H1 (cell line): ENCODE results near the gene C22orf23. TPM values are rescaled to one million over a fixed set of nuclear protein-coding genes. Genes with fewer than 3 reads are reported as not detected.

Experiments
- CTCF ChIA-PET: fragments of 300-600 bp; sonication (Branson Sonifier 250); formaldehyde crosslinking; loops from one replicate; lab custom pipeline; 2021; ENCODE audit not compliant: partially characterized antibody; lab: Charles Lee
- POLR2A ChIA-PET: fragments of 300-600 bp; sonication (Branson Sonifier 250); formaldehyde crosslinking; loops from one replicate; lab custom pipeline; 2021; ENCODE audit warnings: inconsistent platforms; ENCODE audit not compliant: partially characterized antibody; lab: Charles Lee
- DNase-seq, 2 experiments: peaks; one replicate each; pipeline versions ENCODE4 v3.0.0 to v3.0.0-alpha.2; 2010 to 2022; ENCODE audit warnings: low spot score in 2 of 2, low read depth in 1 of 2, mixed read lengths in 1 of 2
- FAIRE-seq: peaks from 2 replicates; lab custom pipeline; 2011; peaks lifted over from hg19 to GRCh38; lab: Jason Lieb, UNC
- H2AFZ ChIP-seq: 2 replicates; pipeline ENCODE4 v1.8.1; 2012; ENCODE audit warnings: low read length, inconsistent platforms
- H2AK5ac ChIP-seq: 2 replicates; pipeline ENCODE4 v1.6.1; 2013; ENCODE audit warnings: low read depth, low read length
- H2BK120ac ChIP-seq: replicated peaks from 2 replicates; pipeline ENCODE3; 2013; ENCODE audit warnings: low read depth, low read length, inconsistent platforms
- H2BK12ac ChIP-seq: 2 replicates; pipeline ENCODE4 v1.6.1; 2013; ENCODE audit warnings: low read depth, low read length
- H2BK15ac ChIP-seq: 2 replicates; pipeline ENCODE4 v1.6.1; 2013; ENCODE audit warnings: low read length
- H2BK20ac ChIP-seq: 2 replicates; pipeline ENCODE4 v1.6.1; 2013; ENCODE audit warnings: low read length
- H2BK5ac ChIP-seq: 2 replicates; pipeline ENCODE4 v1.6.1; 2013; ENCODE audit warnings: low read depth, low read length
- H3K14ac ChIP-seq: 2 replicates; pipeline ENCODE4 v1.6.1; 2013; ENCODE audit warnings: inconsistent platforms; ENCODE audit not compliant: insufficient read length
- H3K18ac ChIP-seq: 2 replicates; pipeline ENCODE4 v1.6.1; 2013; ENCODE audit warnings: low read length; ENCODE audit errors: extremely low read depth
- H3K23ac ChIP-seq: 2 replicates; pipeline ENCODE4 v1.6.1; 2013; ENCODE audit warnings: inconsistent platforms; ENCODE audit not compliant: insufficient read length
- H3K23me2 ChIP-seq: 2 replicates; pipeline ENCODE4 v1.6.1; 2013; ENCODE audit warnings: low read depth, low read length
- H3K27ac ChIP-seq: 2 replicates; pipeline ENCODE4 v1.6.1; 2011; ENCODE audit warnings: low read depth, low read length, inconsistent platforms
- H3K27me3 ChIP-seq, 4 experiments: replicated peaks in 1 of 4; 1 replicate in 1 of 4; 2 replicates in 3 of 4; pipeline versions ENCODE4 v1.6.1 to v1.8.1; 2011 to 2013; ENCODE audit warnings: low read length in 3 of 4, mild to moderate bottlenecking in 3 of 4, inconsistent platforms in 2 of 4, mixed read lengths in 2 of 4, moderate library complexity in 1 of 4; ENCODE audit not compliant: control insufficient read depth in 3 of 4, insufficient read depth in 3 of 4; ENCODE audit errors: extremely low read depth in 1 of 4
- H3K36me3 ChIP-seq, 4 experiments: 2 replicates each; pipeline versions ENCODE4 v1.6.1 to v1.8.1; 2011 to 2013; ENCODE audit warnings: mild to moderate bottlenecking in 4 of 4, low read length in 3 of 4, moderate library complexity in 2 of 4, control low read depth in 1 of 4, inconsistent platforms in 1 of 4; ENCODE audit not compliant: insufficient read depth in 4 of 4, control insufficient read depth in 2 of 4
- H3K4ac ChIP-seq: replicated peaks from 2 replicates; pipeline ENCODE3; 2013; ENCODE audit warnings: low read length, low read depth, mixed read lengths, inconsistent platforms; ENCODE audit not compliant: insufficient read length
- H3K4me1 ChIP-seq, 4 experiments: replicated peaks in 1 of 4; 1 replicate in 1 of 4; 2 replicates in 3 of 4; pipeline versions ENCODE4 v1.6.1 to v1.8.1; 2011 to 2013; ENCODE audit warnings: low read length in 3 of 4, inconsistent platforms in 2 of 4, mixed read lengths in 1 of 4; ENCODE audit not compliant: insufficient read depth in 4 of 4, control insufficient read depth in 3 of 4
- H3K4me2 ChIP-seq, 2 experiments: 2 replicates each; pipeline versions ENCODE4 v1.6.1 to v1.8.1; 2011 to 2013; ENCODE audit warnings: low read depth in 2 of 2, low read length in 2 of 2, control low read depth in 1 of 2, inconsistent platforms in 1 of 2, mild to moderate bottlenecking in 1 of 2; ENCODE audit not compliant: insufficient read depth in 1 of 2
- H3K4me3 ChIP-seq, 4 experiments: fragments of 200-600, 300-600 bp in 1 of 4; sonication (generic), shearing (Covaris generic), sonication (Bioruptor Twin) in 1 of 4; 2 replicates each; pipeline versions ENCODE4 v1.5.1 to v1.8.1; 2011 to 2016; ENCODE audit warnings: low read length in 4 of 4, low read depth in 3 of 4, control low read depth in 2 of 4, inconsistent platforms in 2 of 4, mild to moderate bottlenecking in 2 of 4, mixed read lengths in 1 of 4, moderate library complexity in 1 of 4; ENCODE audit not compliant: insufficient read depth in 2 of 4; ENCODE audit errors: extremely low read depth in 1 of 4
- H3K56ac ChIP-seq: replicated peaks from 2 replicates; pipeline ENCODE3; 2013; ENCODE audit warnings: low read depth, mild to moderate bottlenecking, mixed read lengths, low read length, inconsistent platforms; ENCODE audit not compliant: insufficient read length
- H3K79me1 ChIP-seq: 2 replicates; pipeline ENCODE4 v1.6.1; 2013; ENCODE audit warnings: low read depth, low read length, control low read depth
- H3K79me2 ChIP-seq, 2 experiments: 2 replicates each; pipeline versions ENCODE4 v1.6.1 to v1.8.1; 2012 to 2013; ENCODE audit warnings: low read length in 2 of 2, mild to moderate bottlenecking in 2 of 2, inconsistent platforms in 1 of 2; ENCODE audit not compliant: insufficient read depth in 2 of 2, control insufficient read depth in 1 of 2
- H3K9ac ChIP-seq, 4 experiments: replicated peaks in 1 of 4; 1 replicate in 1 of 4; 2 replicates in 3 of 4; pipeline versions ENCODE4 v1.6.1 to v1.8.1; 2011 to 2013; ENCODE audit warnings: low read depth in 3 of 4, low read length in 3 of 4, control low read depth in 2 of 4, mild to moderate bottlenecking in 2 of 4, moderate library complexity in 2 of 4, inconsistent platforms in 1 of 4; ENCODE audit errors: extremely low read depth in 1 of 4
- H3K9me3 ChIP-seq, 2 experiments: 2 replicates each; pipeline versions ENCODE4 v1.6.1 to v1.8.1; 2012 to 2013; ENCODE audit warnings: mild to moderate bottlenecking in 2 of 2, moderate library complexity in 2 of 2, control low read depth in 1 of 2, inconsistent platforms in 1 of 2, low read depth in 1 of 2, low read length in 1 of 2, mixed read lengths in 1 of 2; ENCODE audit not compliant: insufficient read depth in 2 of 2
- H4K20me1 ChIP-seq, 2 experiments: replicated peaks in 1 of 2; 2 replicates each; pipeline versions ENCODE3 to v1.8.1; 2011 to 2013; ENCODE audit warnings: inconsistent platforms in 2 of 2, low read length in 2 of 2, mild to moderate bottlenecking in 1 of 2; ENCODE audit not compliant: insufficient read depth in 2 of 2, control insufficient read depth in 1 of 2
- H4K5ac ChIP-seq: 2 replicates; pipeline ENCODE4 v1.6.1; 2013; ENCODE audit warnings: low read length, low read depth, mixed read lengths, inconsistent platforms; ENCODE audit not compliant: insufficient read length
- H4K8ac ChIP-seq: 2 replicates; pipeline ENCODE4 v1.8.0; 2013; ENCODE audit warnings: mild to moderate bottlenecking, moderate library complexity, low read length, inconsistent platforms; ENCODE audit not compliant: insufficient read depth; ENCODE audit errors: extremely low read depth
- H4K91ac ChIP-seq: replicated peaks from 2 replicates; pipeline ENCODE3; 2013; ENCODE audit warnings: low read length, mixed read lengths, inconsistent platforms; ENCODE audit not compliant: insufficient read length
- BCL11A ChIP-seq, 2 experiments: IDR thresholded peaks; one replicate each; pipeline ENCODE4 v1.6.1; 2011; ENCODE audit warnings: low read depth in 2 of 2, low read length in 2 of 2, mild to moderate bottlenecking in 2 of 2
- CHD2 ChIP-seq: IDR thresholded peaks from 2 replicates; pipeline ENCODE4 v1.6.1; 2012; ENCODE audit warnings: low read length, improper control_type of control experiment
- CREB1 ChIP-seq: IDR thresholded peaks from 2 replicates; pipeline ENCODE4 v1.6.1; 2012; ENCODE audit warnings: inconsistent platforms
- KDM1A ChIP-seq: fragments of 200-600, 300-600 bp; sonication (generic); IDR thresholded peaks from 2 replicates; pipeline ENCODE4 v1.7.1; 2016; ENCODE audit warnings: mild to moderate bottlenecking, low read length, borderline replicate concordance
- KDM4A ChIP-seq: IDR thresholded peaks from one replicate; pipeline ENCODE4 v1.7.1; 2012; ENCODE audit warnings: low read depth, mild to moderate bottlenecking, moderate library complexity, low read length, inconsistent platforms; ENCODE audit not compliant: severe bottlenecking
- NRF1 ChIP-seq: IDR thresholded peaks from 2 replicates; pipeline ENCODE4 v1.6.1; 2011; ENCODE audit warnings: mild to moderate bottlenecking, low read depth, low read length, improper control_type of control experiment
- RAD21 ChIP-seq, 2 experiments: IDR thresholded peaks in 1 of 2; conservative IDR thresholded peaks in 1 of 2; 2 replicates each; pipeline ENCODE4 v1.6.1; 2011; ENCODE audit warnings: low read depth in 2 of 2, low read length in 2 of 2, improper control_type of control experiment in 1 of 2, inconsistent platforms in 1 of 2, mild to moderate bottlenecking in 1 of 2, moderate library complexity in 1 of 2
- YY1 ChIP-seq: IDR thresholded peaks from 2 replicates; pipeline ENCODE4 v1.6.1; 2011; ENCODE audit warnings: low read depth, mild to moderate bottlenecking, low read length
- whole genome bisulfite sequencing, 2 experiments: shearing (Covaris generic) in 1 of 2; methylation state at CpG; one replicate each; pipeline versions ENCODE4 v1.1.6 to v1.1.7; 2013 to 2015; ENCODE audit warnings: low lambda C conversion rate in 2 of 2, mixed read lengths in 2 of 2, inconsistent platforms in 1 of 2, low coverage in 1 of 2, missing lambda C conversion rate in 1 of 2; ENCODE audit not compliant: insufficient replicate concordance in 2 of 2, insufficient coverage in 1 of 2, insufficient read length in 1 of 2; ENCODE audit errors: extremely low coverage in 1 of 2, missing lambda C conversion rate in 1 of 2; 5-methylcytosine and 5-hydroxymethylcytosine counted together
- polyA plus RNA-seq, 7 experiments: library from polyadenylated mRNA; depleted of rRNA in 3 of 7; stranded (reverse) in 5 of 7; unstranded in 2 of 7; fragments of >200 nt in 5 of 7; fragments of 200-250 nt in 2 of 7; gene quantifications; 1 replicate in 5 of 7; 2 replicates in 1 of 7; 4 replicates in 1 of 7; pipeline versions ENCODE4 v1.2.1 to v1.2.3, GENCODE V29; 2011 to 2013; ENCODE audit warnings: missing spikeins in 2 of 7, mixed read lengths in 2 of 7
- total RNA-seq: library from RNA; stranded (reverse); fragmentation: NEBNext Ultra II Directional; extraction: Animal tissue kit (Norgen Biotek cat#: 25700); gene quantifications from 2 replicates; pipeline ENCODE4 v1.2.1, GENCODE V29; 2021

Gene C22orf23
- total and polyA plus RNA-seq, 2 of the 8 experiments (the other 6 are each of a cell fraction or from before 2014, with no cell fraction given), result 0.50 to 0.54 TPM

- Histone ChIP-seq H3K27me3 (no peaks in the 10 kb centered on the region; a peak in 1 of 7 replicates), H3K4ac (no peak overlapping the region), H2BK12ac (no peak overlapping the region), H4K5ac (no peak overlapping the region), H2AK5ac (no peak overlapping the region), H3K4me3 (no peak overlapping the region), H3K4me1 (peaks cover 0 to 23% (median 8%) of the 10 kb centered on the region in 4 experiments; a peak in 5 of 7 replicates), H3K18ac (no peak overlapping the region), H3K23ac (no peak overlapping the region), H3K36me3 (no peaks in the 10 kb centered on the region), H3K79me2 (no peaks in the 10 kb centered on the region), H3K4me2 (no peak overlapping the region), H4K91ac (no peak overlapping the region), H3K14ac (no peak overlapping the region), H2BK20ac (no peak overlapping the region), H2BK120ac (no peak overlapping the region), H4K8ac (no peak overlapping the region), H3K9me3 (no peaks in the 10 kb centered on the region), H2AFZ (no peak overlapping the region), H3K56ac (no peak overlapping the region), H3K9ac (no peak overlapping the region), H2BK15ac (no peak overlapping the region), H3K27ac (no peak overlapping the region), H4K20me1 (no peaks in the 10 kb centered on the region), H2BK5ac (no peak overlapping the region), H3K23me2 (no peaks in the 10 kb centered on the region)
- WGBS, 2 experiments, result 90% methylated on average over 4 of the region's 4 CpGs; no CpG with 5 or more reads in 1 of the 2 experiments
- POLR2A ChIA-PET, result interaction anchor here (1.0 to 2.7 kb wide), 3 partner anchors 10 to 90 kb away, joined by 3 to 8 read pairs (median 4); partner anchors contain the start of genes MICALL1 and SOX10
- CTCF ChIA-PET, result interaction anchor here (0.9 to 4.3 kb wide), 6 partner anchors 12 to 108 kb away, joined by 3 to 20 read pairs (median 4); partner anchors contain the start of gene SOX10
- no peak for FAIRE-seq
- TF ChIP-seq BCL11A (IDR thresholded peaks at IDR 0.05; ENCODE audit: low read depth in 2 of 2, low read length in 2 of 2), result no peak
- TF ChIP-seq CREB1, result no peak
- TF ChIP-seq RAD21 (IDR thresholded peaks at IDR 0.05 in 1 of 2, conservative IDR thresholded peaks at IDR 0.05 in 1 of 2; ENCODE audit: low read depth in 2 of 2, low read length in 2 of 2), result no peak
- no peak for TF ChIP-seq YY1
- no peak for TF ChIP-seq NRF1
- no peak for TF ChIP-seq KDM4A
- no peak for TF ChIP-seq CHD2
- TF ChIP-seq KDM1A, result no peak
- TF ChIP-seq, all 59 proteins: peak for 0
- H3K79me1 ChIP-seq, result no peaks in the 10 kb centered on the region
- DNase-seq, result no peak
Observed at GRCh38 chr22:37995460-37995859, 42.1 kb upstream of the C22orf23 start.
